ENCODE results near the gene CES2.

CES2 gene

GRCh38 chr16:66926171-66926947 lies 9.0 kb upstream of the CES2 start:
- no peak overlapping the region for H3K27ac ChIP-seq
- no peaks in the 10 kb centered on the region for H3K36me3 ChIP-seq
- TF ChIP-seq, protein P1, sequence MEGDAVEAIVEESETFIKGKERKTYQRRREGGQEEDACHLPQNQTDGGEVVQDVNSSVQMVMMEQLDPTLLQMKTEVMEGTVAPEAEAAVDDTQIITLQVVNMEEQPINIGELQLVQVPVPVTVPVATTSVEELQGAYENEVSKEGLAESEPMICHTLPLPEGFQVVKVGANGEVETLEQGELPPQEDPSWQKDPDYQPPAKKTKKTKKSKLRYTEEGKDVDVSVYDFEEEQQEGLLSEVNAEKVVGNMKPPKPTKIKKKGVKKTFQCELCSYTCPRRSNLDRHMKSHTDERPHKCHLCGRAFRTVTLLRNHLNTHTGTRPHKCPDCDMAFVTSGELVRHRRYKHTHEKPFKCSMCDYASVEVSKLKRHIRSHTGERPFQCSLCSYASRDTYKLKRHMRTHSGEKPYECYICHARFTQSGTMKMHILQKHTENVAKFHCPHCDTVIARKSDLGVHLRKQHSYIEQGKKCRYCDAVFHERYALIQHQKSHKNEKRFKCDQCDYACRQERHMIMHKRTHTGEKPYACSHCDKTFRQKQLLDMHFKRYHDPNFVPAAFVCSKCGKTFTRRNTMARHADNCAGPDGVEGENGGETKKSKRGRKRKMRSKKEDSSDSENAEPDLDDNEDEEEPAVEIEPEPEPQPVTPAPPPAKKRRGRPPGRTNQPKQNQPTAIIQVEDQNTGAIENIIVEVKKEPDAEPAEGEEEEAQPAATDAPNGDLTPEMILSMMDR (IDR thresholded peaks at IDR 0.05), result no peak
- no peaks in the 10 kb centered on the region for H3K9me3 ChIP-seq
- peaks cover 65% of the 10 kb centered on the region for H3K27me3 ChIP-seq
- H3K4me3 ChIP-seq (ENCODE audit: low read depth in 1 of 2, low read length in 1 of 2), result no peak overlapping the region
- H3K4me1 ChIP-seq (ENCODE audit: control insufficient read depth in 1 of 2, insufficient read depth in 1 of 2, low read depth in 1 of 2, low read length in 1 of 2), result peaks cover 0 to 10% of the 10 kb centered on the region in 2 experiments

DNA sequence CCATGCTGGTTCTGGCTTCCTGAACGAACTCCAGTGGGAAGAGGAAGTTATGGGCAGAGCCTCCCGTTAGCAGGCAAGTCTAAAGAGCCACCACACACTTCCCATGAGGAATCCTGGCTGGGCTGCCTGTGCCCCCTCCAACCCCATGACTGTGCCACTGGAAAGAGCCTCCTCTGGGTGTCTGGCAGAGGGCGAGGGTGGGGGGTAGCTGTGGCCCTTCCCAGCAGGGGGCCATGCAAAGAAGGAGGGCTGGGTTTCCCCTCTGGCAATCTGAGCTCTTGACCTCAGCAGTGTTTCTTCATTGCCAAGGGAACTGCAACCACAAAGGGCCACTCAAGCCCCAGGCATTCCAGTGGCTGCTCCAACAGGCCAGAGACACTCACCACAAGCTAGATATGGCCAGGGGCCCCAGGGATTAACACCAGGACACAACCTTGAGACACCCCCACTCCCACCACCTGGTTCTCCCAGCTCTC lies 8.3 kb upstream of the CES2 start:
- Histone ChIP-seq H3K27ac (no peak overlapping the region), H3K9me3 (no peaks in the 10 kb centered on the region), H3K27me3 (peaks cover 59% of the 10 kb centered on the region), H3K4me1 (ENCODE audit: control insufficient read depth in 1 of 2, insufficient read depth in 1 of 2, low read depth in 1 of 2, low read length in 1 of 2) (peaks cover 0 to 10% of the 10 kb centered on the region in 2 experiments), H3K36me3 (peaks cover 3% of the 10 kb centered on the region), H3K4me3 (ENCODE audit: low read depth in 1 of 2, low read length in 1 of 2) (no peak overlapping the region)
- TF ChIP-seq, protein P1 (IDR thresholded peaks at IDR 0.05), result no peak

DNA sequence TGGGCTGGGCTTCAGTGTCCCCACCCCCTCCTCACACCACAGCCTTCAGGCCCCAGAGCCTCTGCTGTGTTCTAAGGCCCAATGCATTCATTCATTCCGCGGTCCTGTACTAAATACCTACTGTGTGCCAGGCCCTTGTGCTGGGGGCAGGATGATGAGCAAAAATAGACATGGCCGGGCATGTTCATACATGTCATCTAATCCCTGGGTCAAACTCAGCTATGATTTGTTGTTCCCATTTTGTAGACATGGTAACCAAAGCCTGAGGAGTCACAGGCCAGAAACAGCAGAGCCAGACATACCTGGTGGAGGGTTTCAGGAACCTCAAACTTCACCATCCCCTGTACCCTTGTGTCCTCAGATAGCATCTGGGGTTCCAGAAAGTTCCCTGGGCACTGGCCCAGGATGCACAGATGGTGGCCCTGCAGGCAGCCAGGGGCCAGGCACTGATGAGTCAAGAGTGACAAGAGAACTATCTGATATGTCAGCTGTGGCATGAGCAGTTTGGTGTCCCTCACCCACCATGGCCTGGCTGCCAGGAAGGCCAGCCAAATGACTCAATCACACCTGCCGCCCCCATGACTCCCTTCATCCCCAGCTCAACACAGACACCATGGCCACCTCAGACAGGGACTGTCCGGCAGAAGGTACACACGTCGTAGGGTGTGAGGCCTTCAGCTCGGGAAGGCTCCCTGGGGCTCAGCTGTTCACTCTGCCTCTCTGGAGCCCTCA lies 7.2 kb upstream of the CES2 start:
- TF ChIP-seq, protein P1 (IDR thresholded peaks at IDR 0.05), result no peak
- no peaks in the 10 kb centered on the region for H3K9me3 ChIP-seq
- no peak overlapping the region for H3K4me3 ChIP-seq (ENCODE audit: low read depth in 1 of 2, low read length in 1 of 2)
- no peak overlapping the region for H3K27ac ChIP-seq
- H3K4me1 ChIP-seq (ENCODE audit: control insufficient read depth in 1 of 2, insufficient read depth in 1 of 2, low read depth in 1 of 2, low read length in 1 of 2), result peaks cover under 1 to 11% of the 10 kb centered on the region in 2 experiments
- H3K36me3 ChIP-seq, result peaks cover 10% of the 10 kb centered on the region
- H3K27me3 ChIP-seq, result peaks cover 48% of the 10 kb centered on the region

GRCh38 chr16:66928702-66929388 lies 6.5 kb upstream of the CES2 start:
- Histone ChIP-seq H3K36me3 (peaks cover 10% of the 10 kb centered on the region), H3K27ac (no peak overlapping the region), H3K4me1 (ENCODE audit: control insufficient read depth in 1 of 2, insufficient read depth in 1 of 2, low read depth in 1 of 2, low read length in 1 of 2) (peaks cover 8 to 19% of the 10 kb centered on the region in 2 experiments), H3K27me3 (peaks cover 40% of the 10 kb centered on the region), H3K9me3 (no peaks in the 10 kb centered on the region), H3K4me3 (ENCODE audit: low read depth in 1 of 2, low read length in 1 of 2) (no peak overlapping the region)
- TF ChIP-seq, protein P1 (IDR thresholded peaks at IDR 0.05), result no peak

DNA sequence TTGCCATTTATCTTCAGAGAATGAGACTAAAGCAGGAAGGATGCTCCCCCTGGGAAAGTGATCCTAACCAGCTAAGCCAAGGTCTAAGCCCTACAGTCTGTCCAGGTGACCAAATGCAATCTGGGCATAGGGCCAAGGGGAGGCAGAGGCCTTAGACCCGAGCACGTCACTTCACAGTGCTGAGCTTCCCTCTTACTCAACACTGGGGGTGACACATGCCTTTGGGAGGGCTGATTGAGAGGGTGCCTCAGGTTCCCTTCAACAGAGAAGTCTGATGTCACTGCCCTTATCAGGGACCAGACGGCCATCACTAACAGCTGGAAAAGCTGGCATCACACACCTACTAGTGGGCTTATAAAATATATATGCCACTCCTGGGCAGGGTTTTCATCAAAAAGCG lies 5.1 kb upstream of the CES2 start:
- TF ChIP-seq, protein P1 (IDR thresholded peaks at IDR 0.05), result no peak
- Histone ChIP-seq H3K4me1 (ENCODE audit: control insufficient read depth in 1 of 2, insufficient read depth in 1 of 2, low read depth in 1 of 2, low read length in 1 of 2) (peaks cover 11 to 17% of the 10 kb centered on the region in 2 experiments), H3K9me3 (no peaks in the 10 kb centered on the region), H3K27me3 (peaks cover 27% of the 10 kb centered on the region), H3K4me3 (ENCODE audit: low read depth in 1 of 2, low read length in 1 of 2) (no peak overlapping the region), H3K36me3 (peaks cover 10% of the 10 kb centered on the region), H3K27ac (no peak overlapping the region)
